SU-DHL-6 (cell line): Measurements from ENCODE around the gene MDFI.
"Not testable (repeated sequence)": the region's sequence is repeated elsewhere in the genome, so short reads cannot be mapped to it uniquely, and the experiment has no call there.

Source experiments
- H2AFZ ChIP-seq: fragments of 200-600 bp; sonication (generic); 2 replicates; pipeline ENCODE4 v1.6.1; 2014; ENCODE audit warnings: low read depth, mild to moderate bottlenecking, moderate library complexity, mixed read lengths, antibody characterized with exemption, low read length; ENCODE audit not compliant: severe bottlenecking
- H3F3A ChIP-seq: fragments of 200-600 bp; shearing (Covaris generic); 2 replicates; pipeline ENCODE4 v1.6.0; 2016; ENCODE audit warnings: antibody characterized with exemption, mild to moderate bottlenecking; ENCODE audit not compliant: insufficient read depth
- H3K27ac ChIP-seq: fragments of 200-600 bp; sonication (generic); 2 replicates; pipeline ENCODE4 v1.5.1; 2016; ENCODE audit warnings: low read depth, mild to moderate bottlenecking, low read length, moderate library complexity, mixed read lengths
- H3K27me3 ChIP-seq: fragments of 200-600 bp; sonication (generic), shearing (Covaris generic); 2 replicates; pipeline ENCODE4 v1.6.0; 2014; ENCODE audit warnings: mild to moderate bottlenecking, low read length
- H3K36me3 ChIP-seq: fragments of 200-600 bp; sonication (generic); 2 replicates; pipeline ENCODE4 v1.6.1; 2014; ENCODE audit warnings: mild to moderate bottlenecking, low read length, mixed read lengths
- H3K4me2 ChIP-seq: fragments of 300-600, 200-600 bp; shearing (Covaris generic), sonication (generic); 2 replicates; pipeline ENCODE4 v1.6.0; 2014; ENCODE audit warnings: low read length, low read depth, mild to moderate bottlenecking; ENCODE audit not compliant: poor library complexity, severe bottlenecking
- H3K4me3 ChIP-seq: fragments of 200-600 bp; sonication (generic); 2 replicates; pipeline ENCODE4 v1.5.1; 2014; ENCODE audit warnings: antibody characterized with exemption, low read length, mild to moderate bottlenecking, mixed read lengths; ENCODE audit not compliant: insufficient read depth, poor library complexity, severe bottlenecking
- H3K79me2 ChIP-seq: fragments of 200-600 bp; sonication (generic); 2 replicates; pipeline ENCODE4 v1.6.1; 2014; ENCODE audit warnings: mild to moderate bottlenecking, low read length, moderate library complexity; ENCODE audit not compliant: insufficient read depth
- H3K9ac ChIP-seq: fragments of 200-600 bp; sonication (generic); 2 replicates; pipeline ENCODE4 v1.7.0; 2014; ENCODE audit warnings: mild to moderate bottlenecking, low read length
- H3K9me2 ChIP-seq: fragments of 200-600 bp; sonication (generic); replicated peaks from 2 replicates; pipeline ENCODE4 v1.6.1; 2014; ENCODE audit warnings: low read length; ENCODE audit not compliant: insufficient read depth
- H3K9me3 ChIP-seq: fragments of 200-600 bp; sonication (generic); 2 replicates; pipeline ENCODE4 v1.6.1; 2014; ENCODE audit warnings: low read length, mixed read lengths; ENCODE audit not compliant: insufficient read depth
- H4K20me1 ChIP-seq: fragments of 200-600 bp; sonication (generic); 2 replicates; pipeline ENCODE4 v1.6.1; 2014; ENCODE audit warnings: low read depth, mild to moderate bottlenecking, antibody characterized with exemption, low read length, moderate library complexity, mixed read lengths
- EZH2phosphoT487 ChIP-seq: fragments of 200-600 bp; sonication (generic), shearing (Covaris generic); conservative IDR thresholded peaks from 2 replicates; pipeline ENCODE4 v1.6.1; 2018; ENCODE audit warnings: mild to moderate bottlenecking, antibody characterized with exemption, low read length, moderate library complexity, mixed read lengths
- TF ChIP-seq, protein P1 (sequence below): fragments of 200-600 bp; sonication (generic); IDR thresholded peaks from one replicate; pipeline ENCODE4 v1.5.1; 2017; ENCODE audit warnings: antibody characterized with exemption, mild to moderate bottlenecking, low read length, moderate library complexity; ENCODE audit not compliant: insufficient read depth, poor library complexity, severe bottlenecking

MDFI gene

GRCh38 chr6:41618598-41618997 is 19.7 kb upstream of the MDFI start:
- no peaks in the 10 kb centered on the region for H3F3A ChIP-seq
- no peaks in the 10 kb centered on the region for H3K27me3 ChIP-seq
- H3K4me2 ChIP-seq = no peak overlapping the region
- no peaks in the 10 kb centered on the region for H3K9me3 ChIP-seq
- TF ChIP-seq EZH2phosphoT487 = no peak
- TF ChIP-seq, protein P1, sequence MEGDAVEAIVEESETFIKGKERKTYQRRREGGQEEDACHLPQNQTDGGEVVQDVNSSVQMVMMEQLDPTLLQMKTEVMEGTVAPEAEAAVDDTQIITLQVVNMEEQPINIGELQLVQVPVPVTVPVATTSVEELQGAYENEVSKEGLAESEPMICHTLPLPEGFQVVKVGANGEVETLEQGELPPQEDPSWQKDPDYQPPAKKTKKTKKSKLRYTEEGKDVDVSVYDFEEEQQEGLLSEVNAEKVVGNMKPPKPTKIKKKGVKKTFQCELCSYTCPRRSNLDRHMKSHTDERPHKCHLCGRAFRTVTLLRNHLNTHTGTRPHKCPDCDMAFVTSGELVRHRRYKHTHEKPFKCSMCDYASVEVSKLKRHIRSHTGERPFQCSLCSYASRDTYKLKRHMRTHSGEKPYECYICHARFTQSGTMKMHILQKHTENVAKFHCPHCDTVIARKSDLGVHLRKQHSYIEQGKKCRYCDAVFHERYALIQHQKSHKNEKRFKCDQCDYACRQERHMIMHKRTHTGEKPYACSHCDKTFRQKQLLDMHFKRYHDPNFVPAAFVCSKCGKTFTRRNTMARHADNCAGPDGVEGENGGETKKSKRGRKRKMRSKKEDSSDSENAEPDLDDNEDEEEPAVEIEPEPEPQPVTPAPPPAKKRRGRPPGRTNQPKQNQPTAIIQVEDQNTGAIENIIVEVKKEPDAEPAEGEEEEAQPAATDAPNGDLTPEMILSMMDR = no peak
- H4K20me1 ChIP-seq = no peaks in the 10 kb centered on the region
- H3K4me3 ChIP-seq = no peak overlapping the region
- H2AFZ ChIP-seq = no peak overlapping the region
- H3K27ac ChIP-seq = no peak overlapping the region
- no peaks in the 10 kb centered on the region for H3K79me2 ChIP-seq
- no peak overlapping the region for H3K9ac ChIP-seq
- no peaks in the 10 kb centered on the region for H3K9me2 ChIP-seq
- no peaks in the 10 kb centered on the region for H3K36me3 ChIP-seq

GRCh38 chr6:41619193-41619592 is 19.1 kb upstream of the MDFI start:
- H3K9me2 ChIP-seq, H4K20me1 ChIP-seq, H3K27me3 ChIP-seq, H3K9me3 ChIP-seq, H3K4me2 ChIP-seq, H3K4me3 ChIP-seq, H3K79me2 ChIP-seq, H3K27ac ChIP-seq, H3F3A ChIP-seq, H3K9ac ChIP-seq, H2AFZ ChIP-seq, H3K36me3 ChIP-seq: not testable (repeated sequence)

DNA sequence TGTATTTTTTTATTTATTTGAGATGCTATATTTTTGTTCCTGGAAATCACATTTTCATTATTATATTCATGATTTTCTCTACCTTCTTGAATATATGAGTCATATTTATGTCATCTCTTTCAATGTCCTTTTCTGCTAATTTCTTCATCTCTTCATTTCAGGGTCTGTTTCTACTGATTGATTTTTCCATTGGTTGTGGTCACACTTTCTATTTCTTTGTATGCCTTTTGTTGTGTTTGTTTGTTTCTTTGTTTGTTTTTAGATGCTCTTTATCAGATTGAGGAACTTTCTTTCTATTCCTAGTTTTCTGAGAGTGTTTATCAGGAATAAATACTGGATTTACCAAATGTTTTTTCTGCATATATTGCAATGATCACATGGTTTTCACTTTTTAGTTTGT is 16.9 kb upstream of the MDFI start:
- Histone ChIP-seq H3K79me2 (no peaks in the 10 kb centered on the region), H3K4me2 (no peak overlapping the region), H4K20me1 (no peaks in the 10 kb centered on the region), H3K9ac (no peak overlapping the region), H3K36me3 (no peaks in the 10 kb centered on the region), H3F3A (no peaks in the 10 kb centered on the region), H3K9me2 (no peaks in the 10 kb centered on the region), H3K27ac (no peak overlapping the region), H2AFZ (no peak overlapping the region), H3K4me3 (no peak overlapping the region), H3K9me3 (no peaks in the 10 kb centered on the region), H3K27me3 (no peaks in the 10 kb centered on the region)
- TF ChIP-seq, protein P1 = no peak
- no peak for TF ChIP-seq EZH2phosphoT487

- Histone ChIP-seq H4K20me1 (no peaks in the 10 kb centered on the region), H3K4me3 (no peak overlapping the region), H3K79me2 (no peaks in the 10 kb centered on the region), H3K27me3 (no peaks in the 10 kb centered on the region), H3K4me2 (no peak overlapping the region), H2AFZ (no peak overlapping the region), H3K9me3 (no peaks in the 10 kb centered on the region), H3K9me2 (no peaks in the 10 kb centered on the region), H3K36me3 (no peaks in the 10 kb centered on the region), H3K27ac (no peak overlapping the region), H3F3A (no peaks in the 10 kb centered on the region), H3K9ac (no peak overlapping the region)
- TF ChIP-seq, protein P1 = no peak
- no peak for TF ChIP-seq EZH2phosphoT487
Observed at GRCh38 chr6:41621802-41622201, 16.5 kb upstream of the MDFI start.
